Cardiac ventricle fibroblast (primary cell): Measurements from ENCODE around the gene PARPBP. TPM values are rescaled to one million over a fixed set of nuclear protein-coding genes. Genes with fewer than 3 reads are reported as not detected.

Experiments
- total RNA-seq: library from RNA; depleted of rRNA; stranded (reverse); fragments of >200 nt; gene quantifications from 2 replicates; pipeline ENCODE4 v1.2.3, GENCODE V29; 2015

The PARPBP gene, protein sequence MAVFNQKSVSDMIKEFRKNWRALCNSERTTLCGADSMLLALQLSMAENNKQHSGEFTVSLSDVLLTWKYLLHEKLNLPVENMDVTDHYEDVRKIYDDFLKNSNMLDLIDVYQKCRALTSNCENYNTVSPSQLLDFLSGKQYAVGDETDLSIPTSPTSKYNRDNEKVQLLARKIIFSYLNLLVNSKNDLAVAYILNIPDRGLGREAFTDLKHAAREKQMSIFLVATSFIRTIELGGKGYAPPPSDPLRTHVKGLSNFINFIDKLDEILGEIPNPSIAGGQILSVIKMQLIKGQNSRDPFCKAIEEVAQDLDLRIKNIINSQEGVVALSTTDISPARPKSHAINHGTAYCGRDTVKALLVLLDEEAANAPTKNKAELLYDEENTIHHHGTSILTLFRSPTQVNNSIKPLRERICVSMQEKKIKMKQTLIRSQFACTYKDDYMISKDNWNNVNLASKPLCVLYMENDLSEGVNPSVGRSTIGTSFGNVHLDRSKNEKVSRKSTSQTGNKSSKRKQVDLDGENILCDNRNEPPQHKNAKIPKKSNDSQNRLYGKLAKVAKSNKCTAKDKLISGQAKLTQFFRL
- total RNA-seq = 1.1 and 2.9 TPM in 2 replicates

DNA sequence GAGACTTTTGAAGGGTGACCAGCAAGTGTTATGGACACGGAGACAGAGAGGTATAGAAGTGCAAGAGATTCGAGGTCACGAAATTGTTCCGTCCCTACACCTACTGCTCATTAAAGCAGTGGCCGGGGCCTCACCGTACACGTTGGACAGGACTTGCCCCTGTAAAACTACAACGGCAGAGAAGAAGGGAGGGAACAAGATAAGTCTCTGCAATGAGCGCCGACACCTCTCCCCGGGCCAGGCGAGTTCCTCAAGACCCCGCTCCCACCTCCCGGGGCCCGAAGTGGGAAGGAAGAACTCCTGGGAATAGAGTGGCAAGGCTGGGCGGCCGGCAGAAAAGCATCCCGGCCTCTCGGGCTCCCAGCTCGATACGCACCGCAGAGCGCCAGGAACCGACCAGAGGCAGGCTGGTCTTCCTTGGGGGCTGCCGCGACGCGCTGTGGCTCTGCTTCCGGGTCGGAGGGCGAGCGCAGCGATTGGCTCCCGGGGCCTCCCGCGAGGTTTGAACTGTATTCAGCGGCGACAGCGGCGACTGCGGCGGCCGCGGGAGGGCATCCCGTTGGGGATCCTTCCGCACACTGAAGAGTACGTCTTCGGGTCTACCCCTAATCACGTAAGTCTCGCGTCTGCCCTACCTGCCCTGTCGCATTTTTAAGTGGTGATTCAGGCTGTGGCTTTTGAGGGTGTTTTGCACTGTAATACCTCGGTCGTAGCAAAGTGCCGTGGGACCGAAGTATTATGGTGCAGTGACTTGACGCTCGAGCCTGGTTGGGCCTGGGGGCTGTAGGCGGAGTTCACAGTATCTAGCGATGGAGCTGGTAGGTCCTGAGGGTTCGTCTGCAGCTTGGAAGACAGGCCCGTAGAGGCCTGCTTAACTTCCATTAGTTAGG is at the start of gene PARPBP, which contains the start of gene NUP37:
PARPBP (plus strand) TSS at position 510 of the 890 bp plus-strand sequence. CDS start 3,706 bp downstream, outside the sequence.
NUP37 (minus strand) TSS at position 441 of the 890 bp plus-strand sequence. CDS start 1,596 bp downstream, outside the sequence.

DNA sequence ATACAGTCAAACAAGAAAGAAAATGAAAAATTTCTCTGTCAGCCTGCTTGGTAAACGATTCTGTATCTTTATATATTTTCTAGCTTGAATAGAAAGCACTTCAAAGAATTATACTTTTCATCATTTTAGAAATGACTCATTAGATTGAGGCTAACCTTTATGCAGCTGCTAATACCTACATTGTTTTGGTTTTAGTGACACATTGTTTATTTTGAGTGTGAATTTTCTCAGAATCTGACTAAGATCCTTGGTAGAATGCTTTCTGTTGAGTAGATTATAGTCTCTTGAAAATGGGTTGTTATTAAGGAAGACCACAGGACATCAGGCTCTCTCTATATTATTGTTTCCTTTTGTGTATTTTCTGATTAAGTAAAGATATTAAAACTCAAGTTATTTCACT is 77.8 kb downstream of the PARPBP start, which contains the start of gene PMCH:
PMCH (minus strand) TSS at position 45 of the 400 bp plus-strand sequence. CDS start 63 bp downstream, outside the sequence.

Other genes starting within 250 kb of the PARPBP start
- gene DRAM1, start 242.6 kb upstream of the PARPBP start, total RNA-seq = 10.5 and 12.5 TPM in 2 replicates
- gene WASHC3, start 58.2 kb upstream of the PARPBP start, total RNA-seq = 65.0 and 68.6 TPM in 2 replicates
- 21.6 and 27.0 TPM in 2 replicates for gene NUP37, start 69 bp upstream of the PARPBP start, total RNA-seq
- gene PMCH, start 77.7 kb downstream of the PARPBP start, total RNA-seq = not detected in 2 replicates